PC-9 (cell line): ENCODE measurements around the gene NR2E3.

Source experiments
- EZH2 ChIP-seq: fragments of 200-600 bp; sonication (generic); IDR thresholded peaks from 2 replicates; pipeline ENCODE4 v1.8.0; 2017; ENCODE audit warnings: antibody characterized with exemption, low read depth
- TF ChIP-seq, protein P1 (sequence below): fragments of 200-600 bp; sonication (generic); conservative IDR thresholded peaks from 2 replicates; pipeline ENCODE4 v1.6.1; 2017; ENCODE audit warnings: mixed run types, antibody characterized with exemption, mild to moderate bottlenecking, moderate library complexity

GRCh38 chr15:71801935-71802655 lies 8.3 kb upstream of the NR2E3 start:
- no peak for TF ChIP-seq EZH2
- TF ChIP-seq, protein P1, sequence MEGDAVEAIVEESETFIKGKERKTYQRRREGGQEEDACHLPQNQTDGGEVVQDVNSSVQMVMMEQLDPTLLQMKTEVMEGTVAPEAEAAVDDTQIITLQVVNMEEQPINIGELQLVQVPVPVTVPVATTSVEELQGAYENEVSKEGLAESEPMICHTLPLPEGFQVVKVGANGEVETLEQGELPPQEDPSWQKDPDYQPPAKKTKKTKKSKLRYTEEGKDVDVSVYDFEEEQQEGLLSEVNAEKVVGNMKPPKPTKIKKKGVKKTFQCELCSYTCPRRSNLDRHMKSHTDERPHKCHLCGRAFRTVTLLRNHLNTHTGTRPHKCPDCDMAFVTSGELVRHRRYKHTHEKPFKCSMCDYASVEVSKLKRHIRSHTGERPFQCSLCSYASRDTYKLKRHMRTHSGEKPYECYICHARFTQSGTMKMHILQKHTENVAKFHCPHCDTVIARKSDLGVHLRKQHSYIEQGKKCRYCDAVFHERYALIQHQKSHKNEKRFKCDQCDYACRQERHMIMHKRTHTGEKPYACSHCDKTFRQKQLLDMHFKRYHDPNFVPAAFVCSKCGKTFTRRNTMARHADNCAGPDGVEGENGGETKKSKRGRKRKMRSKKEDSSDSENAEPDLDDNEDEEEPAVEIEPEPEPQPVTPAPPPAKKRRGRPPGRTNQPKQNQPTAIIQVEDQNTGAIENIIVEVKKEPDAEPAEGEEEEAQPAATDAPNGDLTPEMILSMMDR: no peak
